Caco-2 (cell line): Measurements from ENCODE around the gene GALNTL6. TPM values are rescaled to one million over a fixed set of nuclear protein-coding genes. Genes with fewer than 3 reads are reported as not detected.

Source experiments
- BruUV-seq: library from RNA; stranded (reverse); fragments of 400-500 nt; replicated peaks from 2 replicates; lab custom pipeline; 2021; lab: Mats Ljungman, UMichigan
- CTCF ChIA-PET: fragments of 300-600 bp; sonication (Branson Sonifier 250); formaldehyde crosslinking; loops from one replicate; lab custom pipeline; 2022; ENCODE audit warnings: antibody characterized with exemption; lab: Charles Lee
- POLR2A ChIA-PET: fragments of 300-600 bp; sonication (Branson Sonifier 250); formaldehyde crosslinking; loops from one replicate; lab custom pipeline; 2022; ENCODE audit warnings: antibody characterized with exemption; lab: Charles Lee
- DNase-seq, 2 experiments: peaks; one replicate each; pipeline versions ENCODE4 v3.0.0 to v3.0.0-alpha.2; 2020 to 2022
- H3K27me3 ChIP-seq: replicated peaks from 2 replicates; pipeline ENCODE4 v1.6.0; 2011; ENCODE audit warnings: low read length; ENCODE audit not compliant: control insufficient read depth, insufficient read depth
- H3K36me3 ChIP-seq: 2 replicates; pipeline ENCODE4 v1.5.1; 2011; ENCODE audit warnings: low read length; ENCODE audit not compliant: control insufficient read depth, insufficient read depth
- H3K4me1 ChIP-seq: fragments of 250-450 bp; sonication (Bioruptor Pico); 2 replicates; pipeline ENCODE4 v1.5.1; 2020; ENCODE audit warnings: mild to moderate bottlenecking
- H3K4me3 ChIP-seq: 2 replicates; pipeline ENCODE4 v1.5.1; 2011; ENCODE audit warnings: low read depth, mild to moderate bottlenecking, control low read depth, low read length
- H3K9me3 ChIP-seq: fragments of 250-450 bp; sonication (Bioruptor Pico); 2 replicates; pipeline ENCODE4 v1.5.1; 2020; ENCODE audit warnings: mild to moderate bottlenecking, moderate library complexity
- H3K27ac Mint-ChIP-seq: one replicate; pipeline ENCODE4 v1.8.0; 2022; ENCODE audit warnings: mixed read lengths; ENCODE audit not compliant: unreplicated experiment
- H3K27me3 Mint-ChIP-seq: one replicate; pipeline ENCODE4 v1.8.0; 2022; ENCODE audit warnings: mixed read lengths; ENCODE audit not compliant: insufficient read depth, unreplicated experiment
- H3K36me3 Mint-ChIP-seq: one replicate; pipeline ENCODE4 v1.8.0; 2022; ENCODE audit warnings: mild to moderate bottlenecking, mixed read lengths; ENCODE audit not compliant: insufficient read depth, unreplicated experiment
- H3K4me1 Mint-ChIP-seq: one replicate; pipeline ENCODE4 v1.8.0; 2022; ENCODE audit warnings: low read depth, mixed read lengths; ENCODE audit not compliant: unreplicated experiment
- H3K4me3 Mint-ChIP-seq: one replicate; pipeline ENCODE4 v1.8.0; 2022; ENCODE audit warnings: mild to moderate bottlenecking, moderate library complexity, mixed read lengths; ENCODE audit not compliant: unreplicated experiment
- H3K9me3 Mint-ChIP-seq: one replicate; pipeline ENCODE4 v1.8.0; 2022; ENCODE audit warnings: mixed read lengths; ENCODE audit not compliant: unreplicated experiment
- CTCF ChIP-seq, 2 experiments: fragments of 200-600 bp in 1 of 2; IDR thresholded peaks; 1 replicate in 1 of 2; 2 replicates in 1 of 2; pipeline versions ENCODE4 v1.5.1 to v1.8.0; 2011 to 2022; ENCODE audit warnings: antibody characterized with exemption in 1 of 2, control low read depth in 1 of 2, inconsistent platforms in 1 of 2, low read depth in 1 of 2, low read length in 1 of 2, mild to moderate bottlenecking in 1 of 2, moderate library complexity in 1 of 2; ENCODE audit not compliant: insufficient read depth in 1 of 2, severe bottlenecking in 1 of 2, unreplicated experiment in 1 of 2
- intact Hi-C: fragments of 100-400 bp; cut with micrococcal nuclease; formaldehyde crosslinking; loops from one replicate; pipeline ENCODE4 v1.10.0; 2022; ENCODE audit not compliant: unreplicated experiment
- total RNA-seq: library from RNA; stranded (reverse); gene quantifications from 2 replicates; pipeline ENCODE4 v1.2.3, GENCODE V29; 2022

The GALNTL6 gene
- total RNA-seq, 1 experiment from 2014 or later = not detected

DNA sequence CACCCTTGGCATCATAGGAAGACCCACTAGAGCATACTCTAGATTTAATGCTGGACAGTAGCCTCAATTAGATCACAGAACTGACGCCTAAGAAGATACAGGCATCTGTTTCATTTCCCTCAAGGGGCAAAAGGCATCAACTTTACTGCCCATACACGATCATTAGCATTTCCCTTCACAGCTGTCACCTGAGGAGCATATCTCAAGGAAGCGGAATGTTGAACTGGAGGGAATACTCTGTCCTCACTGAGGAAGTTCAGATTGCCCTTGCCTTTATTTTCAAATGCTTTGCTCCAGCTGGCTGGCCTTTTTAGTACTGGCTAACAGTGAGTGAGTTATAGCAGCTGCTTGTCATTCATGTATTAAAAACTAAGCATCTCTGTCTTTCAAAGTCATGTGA lies 847.0 kb downstream of the GALNTL6 start:
- H3K4me3 ChIP-seq = no peak overlapping the region
- no peak for TF ChIP-seq CTCF (IDR thresholded peaks at IDR 0.05; ENCODE audit: insufficient read depth in 1 of 2, low read depth in 1 of 2, low read length in 1 of 2, severe bottlenecking in 1 of 2, unreplicated experiment in 1 of 2)
- POLR2A ChIA-PET = no interaction called here
- Mint-ChIP-seq H3K9me3 (no peaks in the 10 kb centered on the region), H3K4me1 (no peaks in the 10 kb centered on the region), H3K27ac (no peak overlapping the region), H3K36me3 (no peaks in the 10 kb centered on the region), H3K27me3 (no peaks in the 10 kb centered on the region), H3K4me3 (no peak overlapping the region)
- CTCF ChIA-PET = no interaction called here
- H3K36me3 ChIP-seq = no peaks in the 10 kb centered on the region
- H3K27me3 ChIP-seq = no peaks in the 10 kb centered on the region
- intact Hi-C loops = no loop called here
- BruUV-seq = no TSS peak
- no peak for DNase-seq
- H3K4me1 ChIP-seq = no peaks in the 10 kb centered on the region
- H3K9me3 ChIP-seq = no peaks in the 10 kb centered on the region

GRCh38 chr4:172662113-172662512 lies 848.9 kb downstream of the GALNTL6 start:
- no peaks in the 10 kb centered on the region for H3K27me3 Mint-ChIP-seq
- no peaks in the 10 kb centered on the region for H3K36me3 Mint-ChIP-seq
- no peak overlapping the region for H3K27ac Mint-ChIP-seq
- no peak overlapping the region for H3K4me3 ChIP-seq
- no peaks in the 10 kb centered on the region for H3K9me3 ChIP-seq
- no peak for DNase-seq
- no peaks in the 10 kb centered on the region for H3K4me1 Mint-ChIP-seq
- no TSS peak for BruUV-seq
- no peak for TF ChIP-seq CTCF (IDR thresholded peaks at IDR 0.05; ENCODE audit: insufficient read depth in 1 of 2, low read depth in 1 of 2, low read length in 1 of 2, severe bottlenecking in 1 of 2, unreplicated experiment in 1 of 2)
- no peaks in the 10 kb centered on the region for H3K36me3 ChIP-seq
- H3K27me3 ChIP-seq = no peaks in the 10 kb centered on the region
- POLR2A ChIA-PET = no interaction called here
- no peak overlapping the region for H3K4me3 Mint-ChIP-seq
- intact Hi-C loops = no loop called here
- no peaks in the 10 kb centered on the region for H3K4me1 ChIP-seq
- H3K9me3 Mint-ChIP-seq = no peaks in the 10 kb centered on the region
- CTCF ChIA-PET = no interaction called here

DNA sequence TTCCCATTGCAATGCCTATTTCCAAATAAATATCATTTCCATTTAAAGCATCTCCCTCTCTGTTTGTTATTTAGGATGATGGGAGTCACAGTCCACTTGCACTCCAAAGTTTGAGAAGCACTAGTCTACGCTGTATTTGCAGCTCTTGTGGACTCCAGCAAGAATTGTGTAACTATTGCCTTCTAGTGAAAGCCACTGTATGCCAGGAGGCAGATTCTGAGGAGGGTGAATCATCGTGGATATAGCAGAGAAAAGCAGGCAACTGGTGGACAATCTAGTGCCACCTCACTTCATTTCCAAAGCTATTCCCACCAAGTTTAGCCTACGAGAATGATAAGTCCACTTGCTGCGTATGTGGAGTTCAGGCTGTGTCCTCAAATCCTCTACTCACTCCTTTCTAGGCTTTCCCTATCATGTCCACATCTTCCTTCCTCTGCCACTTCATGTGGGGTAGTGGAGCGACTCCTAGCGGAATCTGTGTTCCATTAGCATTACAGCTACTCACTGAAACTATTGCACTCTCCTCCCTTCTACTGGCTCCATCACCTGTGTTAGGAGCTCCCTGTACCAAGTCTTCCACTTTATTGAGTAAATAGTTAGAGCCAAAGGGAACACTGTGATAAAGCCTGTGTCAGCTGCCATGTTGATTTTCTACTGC lies 853.6 kb downstream of the GALNTL6 start:
- intact Hi-C loops = no loop called here
- ChIA-PET POLR2A (no interaction called here), CTCF (no interaction called here)

More for the DNA sequence above, 853.6 kb downstream of the GALNTL6 start:
- H3K27me3 Mint-ChIP-seq = no peaks in the 10 kb centered on the region
- no peaks in the 10 kb centered on the region for H3K9me3 ChIP-seq
- H3K4me3 ChIP-seq = no peak overlapping the region
- no peaks in the 10 kb centered on the region for H3K4me1 ChIP-seq
- no peak overlapping the region for H3K4me3 Mint-ChIP-seq
- TF ChIP-seq CTCF (IDR thresholded peaks at IDR 0.05; ENCODE audit: insufficient read depth in 1 of 2, low read depth in 1 of 2, low read length in 1 of 2, severe bottlenecking in 1 of 2, unreplicated experiment in 1 of 2) = no peak
- no peaks in the 10 kb centered on the region for H3K4me1 Mint-ChIP-seq
- H3K9me3 Mint-ChIP-seq = no peaks in the 10 kb centered on the region
- DNase-seq = no peak
- H3K27ac Mint-ChIP-seq = no peak overlapping the region
- no TSS peak for BruUV-seq
- H3K27me3 ChIP-seq = no peaks in the 10 kb centered on the region
- no peaks in the 10 kb centered on the region for H3K36me3 Mint-ChIP-seq
- H3K36me3 ChIP-seq = no peaks in the 10 kb centered on the region
